HG03159 (cell line): Measurements from ENCODE around the gene NSMCE1.
A peak's percentile ranks its signal among the peaks of the same experiment; 100 is the strongest.

Experiments
- ATAC-seq: cut with Tn5 transposase; IDR thresholded peaks from one replicate; pipeline ENCODE4 v1.9.1; 2021; ENCODE audit warnings: mild to moderate bottlenecking, moderate library complexity; ENCODE audit not compliant: unreplicated experiment

The NSMCE1 gene

DNA sequence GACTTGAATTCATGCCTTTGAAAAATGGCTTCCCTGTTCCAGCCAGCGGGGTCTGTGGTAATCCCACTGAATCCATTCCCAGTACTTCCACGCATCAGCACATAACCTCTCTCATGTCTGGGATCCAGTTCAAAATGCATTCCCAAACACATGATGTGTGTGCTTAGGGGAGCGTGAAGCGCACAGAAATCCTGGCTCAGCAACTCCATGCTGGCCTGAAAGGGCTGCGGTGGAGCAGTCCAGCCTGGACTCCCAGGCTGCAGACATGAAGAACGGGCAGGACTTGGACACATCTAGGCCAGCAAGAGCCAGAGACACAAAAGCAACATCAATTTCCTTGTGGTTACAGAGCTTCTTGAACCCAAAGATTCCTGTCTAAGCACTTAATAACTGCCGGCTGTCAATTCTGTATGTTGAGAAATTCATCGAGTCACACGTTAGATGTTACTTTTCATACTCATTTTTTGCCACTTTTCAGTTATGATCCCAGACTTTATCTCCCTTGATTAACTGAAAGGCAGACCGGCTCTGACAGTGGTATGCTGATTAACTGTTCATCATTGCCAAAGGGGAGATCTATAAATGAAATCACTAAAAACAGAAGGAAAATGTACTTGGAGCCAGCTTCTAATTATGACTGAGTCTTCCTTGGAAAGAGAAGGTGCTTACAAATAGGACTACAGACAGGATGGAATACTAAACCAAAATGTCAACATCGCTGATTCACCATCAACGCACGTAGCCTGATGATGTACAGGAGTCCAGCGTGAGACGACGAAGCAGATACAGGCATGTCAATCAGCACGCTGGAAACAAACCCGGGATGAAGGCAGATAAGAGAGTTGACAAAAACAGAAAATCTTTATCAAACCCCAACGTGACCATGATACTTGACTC lies 23.0 kb downstream of the NSMCE1 start:
- ATAC-seq = no peak

- no peak for ATAC-seq
Observed at GRCh38 chr16:27244363-27244755, 24.2 kb downstream of the NSMCE1 start.

GRCh38 chr16:27243725-27244362 lies 24.7 kb downstream of the NSMCE1 start:
- ATAC-seq = no peak

DNA sequence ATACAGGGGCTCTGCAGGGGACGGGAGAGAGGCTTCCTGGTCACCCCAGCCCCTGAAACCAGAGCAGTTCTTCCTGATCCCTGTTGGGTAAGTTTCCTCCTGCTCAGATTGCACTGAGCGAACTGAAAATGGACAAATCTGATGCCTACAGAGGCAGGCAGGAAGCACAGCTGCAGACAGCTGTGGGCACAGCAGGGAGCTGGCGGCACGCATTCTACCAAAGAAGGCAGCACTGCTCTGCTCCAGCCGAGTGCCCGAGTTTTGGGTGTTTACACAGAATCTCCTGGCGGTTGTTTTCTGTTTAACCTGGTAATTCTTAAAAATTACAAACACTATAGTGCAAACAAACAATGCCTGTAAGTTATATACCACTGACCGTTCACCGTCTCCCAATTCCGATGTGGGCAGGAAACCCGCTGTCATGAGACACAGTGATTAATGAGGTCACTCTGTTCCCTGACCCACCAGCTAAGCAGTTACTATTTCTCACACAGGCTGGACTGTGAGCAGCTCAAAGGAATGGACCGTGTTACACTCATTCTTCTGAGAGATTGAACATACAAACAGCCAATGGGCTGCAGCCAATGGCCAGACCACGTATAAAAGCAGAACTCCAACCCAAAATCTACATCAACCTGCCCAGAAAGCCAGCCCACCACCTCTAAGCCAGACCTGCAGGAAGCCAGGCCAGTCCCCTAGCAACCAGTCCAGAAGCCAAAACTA lies 25.5 kb downstream of the NSMCE1 start:
- ATAC-seq = no peak

GRCh38 chr16:27242398-27242797 lies 26.2 kb downstream of the NSMCE1 start:
- no peak for ATAC-seq

DNA sequence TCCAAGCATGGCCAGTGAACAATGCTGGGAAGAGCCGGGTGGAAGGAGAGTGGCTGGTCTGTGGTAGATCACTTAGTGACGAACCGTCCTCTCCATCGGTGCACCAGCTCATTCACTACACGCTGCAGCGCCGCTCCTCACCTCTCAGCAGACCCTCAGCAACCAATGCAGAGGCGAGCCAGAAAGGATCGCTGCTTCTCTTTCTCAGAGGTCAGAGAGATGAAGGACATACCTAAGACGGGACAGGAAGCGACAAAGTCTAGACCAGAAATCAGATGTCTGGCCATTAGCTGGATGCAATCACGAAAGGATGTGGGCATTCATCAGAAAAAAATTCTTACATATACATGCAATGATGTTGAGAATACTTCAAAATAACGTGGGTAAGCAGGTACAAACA lies 26.9 kb downstream of the NSMCE1 start:
- no peak for ATAC-seq

- ATAC-seq = no peak
Observed at GRCh38 chr16:27240948-27241531, 27.5 kb downstream of the NSMCE1 start.

DNA sequence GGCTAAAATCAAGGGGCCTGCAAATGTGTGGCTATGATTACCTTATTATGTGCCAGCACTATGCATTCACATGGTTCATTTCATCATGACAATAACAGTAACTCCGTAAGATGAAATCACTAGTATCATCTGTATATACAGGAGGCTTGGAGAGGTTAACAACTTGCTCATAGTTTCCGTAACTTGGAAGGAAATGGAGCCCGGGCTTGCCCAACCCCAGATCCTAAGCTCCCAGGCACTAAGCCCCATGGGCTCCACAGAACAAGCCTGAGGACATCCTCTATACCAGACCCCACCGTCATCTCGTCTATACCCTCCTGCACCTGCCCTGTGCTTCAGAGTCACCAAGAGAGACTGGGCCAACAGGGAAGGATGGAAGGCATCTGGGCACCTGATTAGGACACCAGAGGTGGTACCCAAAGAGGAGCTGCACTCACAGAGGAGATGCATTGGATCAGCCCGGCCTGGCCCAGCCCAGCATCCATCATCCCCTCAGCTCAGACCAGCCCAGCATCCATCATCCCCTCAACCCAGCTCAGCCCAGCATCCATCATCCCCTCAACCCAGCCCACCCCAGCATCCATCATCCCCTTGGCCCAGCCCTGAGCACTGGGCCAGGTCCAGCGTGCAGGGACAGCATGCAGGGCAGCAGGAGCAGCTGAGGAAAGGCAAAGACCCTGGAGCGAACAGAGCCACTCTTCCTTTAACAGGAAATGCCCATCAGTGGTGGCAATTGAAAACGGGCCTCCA lies 28.5 kb downstream of the NSMCE1 start:
- no peak for ATAC-seq

- no peak for ATAC-seq
Observed at GRCh38 chr16:27239026-27239425, 29.5 kb downstream of the NSMCE1 start.

GRCh38 chr16:27238591-27238990 lies 30.0 kb downstream of the NSMCE1 start:
- no peak for ATAC-seq

DNA sequence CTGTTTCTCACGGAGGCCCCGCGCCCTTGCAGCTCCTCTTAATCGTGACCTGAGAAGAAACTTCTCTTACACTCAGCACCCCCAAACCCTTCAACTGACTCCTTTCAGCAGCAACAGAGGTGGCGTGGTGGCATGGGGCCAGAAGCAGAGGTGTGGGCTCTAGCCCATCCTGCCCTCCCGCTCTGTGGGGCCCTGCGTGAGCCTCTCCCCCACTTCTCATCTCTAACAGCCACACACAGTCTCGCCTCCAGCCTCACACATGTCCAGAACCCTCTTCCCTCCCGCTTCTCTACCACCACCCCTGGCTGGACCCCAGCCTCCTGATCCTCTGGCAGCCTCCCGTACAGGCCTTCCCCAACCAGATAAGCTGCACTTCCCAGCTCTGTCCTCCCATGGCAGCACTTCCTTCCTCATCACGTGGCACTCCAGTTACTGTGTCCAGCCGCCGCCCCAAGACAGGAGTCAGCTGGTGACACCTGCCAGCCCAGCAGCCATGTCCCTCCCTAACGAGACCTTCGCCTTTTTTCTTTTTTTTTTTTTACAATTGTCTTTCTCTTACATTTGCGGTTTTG lies 30.5 kb downstream of the NSMCE1 start:
- ATAC-seq = peak; percentile 19

- ATAC-seq = peak; percentile 69
Observed at GRCh38 chr16:27237219-27238015, 31.2 kb downstream of the NSMCE1 start.

DNA sequence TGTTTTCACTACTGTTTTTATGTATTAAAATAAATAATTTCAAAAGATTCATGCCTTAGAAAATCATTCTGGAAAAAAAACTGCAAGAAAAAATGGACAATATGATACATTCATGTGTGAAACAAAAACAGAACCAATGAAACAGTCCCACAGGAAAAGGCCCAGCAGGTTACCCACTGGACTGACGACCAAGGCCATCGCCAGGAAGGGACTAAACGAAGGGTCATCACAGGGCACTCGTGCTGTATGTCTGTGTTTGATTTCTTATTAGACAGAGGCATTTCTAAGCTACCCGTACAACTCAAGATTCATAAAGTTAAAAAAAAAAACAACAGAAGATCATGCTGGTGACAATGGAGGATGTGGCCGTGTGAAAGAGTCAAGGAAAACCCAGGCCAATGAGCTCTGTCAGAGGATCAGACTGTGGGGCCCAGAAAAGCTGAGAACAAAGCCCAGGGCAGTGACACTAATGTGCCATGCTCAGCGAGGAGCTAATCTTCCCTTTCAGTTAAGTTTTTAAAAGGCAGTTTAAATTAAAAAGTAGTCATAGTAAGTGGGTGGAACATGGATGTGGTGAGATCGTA lies 31.8 kb downstream of the NSMCE1 start:
- ATAC-seq = no peak

DNA sequence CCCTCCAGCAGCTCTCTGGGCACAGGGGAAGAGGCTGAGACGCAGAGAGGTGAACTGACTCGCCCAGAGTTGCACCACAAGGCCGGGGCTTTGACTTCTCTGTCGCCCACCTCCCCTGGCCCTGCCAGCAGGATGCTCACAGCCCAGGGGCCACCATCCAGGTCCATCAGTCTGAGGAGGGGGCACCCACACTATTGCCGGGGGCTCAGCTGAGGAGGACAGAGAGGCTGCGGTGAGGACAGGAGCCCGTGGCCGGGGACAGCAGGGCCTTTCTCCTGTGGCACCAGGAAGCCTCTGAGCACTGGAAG lies 32.7 kb downstream of the NSMCE1 start:
- no peak for ATAC-seq

DNA sequence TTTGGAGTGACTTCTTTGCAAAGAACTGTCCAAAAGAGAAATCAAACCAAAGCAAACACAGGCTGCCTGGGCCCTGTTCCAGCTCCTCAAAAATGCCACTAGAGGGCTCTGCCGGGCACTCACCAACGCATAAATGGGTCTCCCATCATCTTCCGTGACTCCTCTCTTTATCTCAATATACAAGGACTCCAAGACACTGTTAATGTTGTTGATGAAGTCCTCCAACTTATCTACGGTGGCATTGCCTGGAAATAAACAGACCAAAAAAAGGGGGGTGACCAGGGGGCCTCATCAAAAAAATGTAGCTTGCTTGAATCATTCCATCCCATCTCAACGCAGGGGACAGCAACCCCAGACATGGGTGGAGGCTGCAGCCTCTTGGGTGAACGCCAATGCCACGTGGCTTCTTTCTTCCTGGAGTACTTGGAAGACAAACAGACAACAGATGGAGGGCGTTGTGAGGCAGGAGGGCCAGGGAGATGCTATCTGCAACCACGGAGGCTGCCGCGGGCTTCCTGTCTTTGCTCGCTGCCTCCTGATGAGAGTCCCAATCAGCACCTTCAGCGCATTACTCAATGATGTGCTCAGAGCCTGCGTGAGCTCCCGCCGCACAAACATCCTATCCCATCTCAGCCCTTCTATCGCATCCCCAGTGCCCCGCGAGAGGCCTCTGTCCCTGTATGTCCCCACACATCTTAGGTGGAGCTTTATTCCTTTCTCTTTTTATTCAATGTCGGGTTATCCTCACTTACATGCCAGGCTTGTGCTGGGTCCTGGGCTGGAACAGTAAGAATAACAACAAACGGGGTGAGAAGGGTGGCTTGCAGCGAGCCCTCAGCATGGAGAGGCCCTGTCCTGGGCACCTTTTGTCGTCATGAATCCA lies 33.3 kb downstream of the NSMCE1 start:
- ATAC-seq = no peak

GRCh38 chr16:27234603-27235002 lies 34.0 kb downstream of the NSMCE1 start:
- no peak for ATAC-seq

DNA sequence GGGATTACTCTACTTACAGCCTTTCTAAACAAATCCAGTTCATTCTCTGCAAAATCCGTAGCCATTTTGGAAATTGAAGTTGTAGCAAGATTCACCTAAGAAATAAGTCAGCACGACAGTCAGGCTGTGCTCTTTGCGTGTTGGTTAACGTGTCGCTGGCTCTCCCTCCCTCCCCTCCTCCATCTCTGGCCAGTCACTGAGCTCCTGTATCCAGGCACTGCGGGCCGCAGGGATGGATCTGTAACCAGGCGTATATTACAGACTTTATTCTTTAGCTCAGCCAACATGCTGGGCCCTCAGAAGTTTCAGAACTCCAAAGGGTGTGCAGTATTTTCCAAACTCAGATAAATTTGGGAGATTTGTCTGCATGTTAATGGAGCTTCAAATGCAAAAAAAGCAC lies 34.4 kb downstream of the NSMCE1 start:
- ATAC-seq = no peak

GRCh38 chr16:27233731-27234130 lies 34.8 kb downstream of the NSMCE1 start:
- ATAC-seq = no peak
